NK-92 (cell line): ENCODE measurements around the gene LY6G6F.

Experiments used
- DNase-seq: peaks from one replicate; lab custom pipeline; 2025; ENCODE audit not compliant: unreplicated experiment; lab: John Stamatoyannopoulos, UW

Gene LY6G6F

GRCh38 chr6:31722173-31722572 is 15.5 kb downstream of the LY6G6F start:
- no peak for DNase-seq

- no peak for DNase-seq
These were observed 16.7 kb downstream of the LY6G6F start, which contains the start of gene MPIG6B for GRCh38 chr6:31723245-31723979. Gene MPIG6B (plus strand): TSS chr6:31723373. CDS start chr6:31723384, 11 bp downstream.

- no peak for DNase-seq
These were observed 17.5 kb downstream of the LY6G6F start for GRCh38 chr6:31723980-31724691.

DNA sequence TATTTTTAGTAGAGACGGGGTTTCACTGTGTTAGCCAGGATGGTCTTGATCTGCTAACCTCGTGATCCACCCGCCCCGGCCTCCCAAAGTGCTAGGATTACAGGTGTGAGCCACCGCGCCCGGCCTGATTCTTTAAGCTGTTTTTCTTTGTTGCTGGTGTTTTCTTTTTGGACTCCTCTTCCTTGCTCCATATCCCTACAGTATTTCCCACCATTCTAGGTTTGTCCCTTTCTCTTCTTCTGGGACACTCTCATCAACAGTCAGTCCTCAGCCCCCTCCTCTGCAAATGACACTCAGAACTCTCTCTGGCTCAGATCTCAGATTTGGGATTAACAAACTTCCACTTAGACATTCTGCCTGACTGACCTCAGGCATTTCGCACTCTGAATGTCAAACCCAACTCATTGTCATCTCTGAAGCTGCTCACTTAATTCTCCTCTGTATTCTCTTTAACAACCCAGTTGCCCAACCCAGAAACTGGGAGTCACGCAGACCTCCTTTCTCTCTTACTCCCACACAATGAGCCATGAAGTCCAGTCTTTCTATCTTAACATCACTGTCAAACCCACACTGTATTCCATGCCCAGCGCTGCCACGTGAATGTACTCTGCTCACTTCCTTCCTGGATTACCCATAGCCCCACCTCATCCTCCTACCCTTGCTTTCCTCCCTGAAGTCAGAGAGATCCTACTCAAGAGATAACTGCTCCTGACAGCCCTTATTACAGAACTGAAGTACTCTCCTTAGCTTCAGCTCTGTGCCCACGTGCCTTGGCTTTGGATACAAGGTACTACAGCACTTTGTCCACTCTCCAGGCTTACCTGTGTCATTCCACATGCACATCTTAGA is 19.1 kb downstream of the LY6G6F start:
- no peak for DNase-seq

DNA sequence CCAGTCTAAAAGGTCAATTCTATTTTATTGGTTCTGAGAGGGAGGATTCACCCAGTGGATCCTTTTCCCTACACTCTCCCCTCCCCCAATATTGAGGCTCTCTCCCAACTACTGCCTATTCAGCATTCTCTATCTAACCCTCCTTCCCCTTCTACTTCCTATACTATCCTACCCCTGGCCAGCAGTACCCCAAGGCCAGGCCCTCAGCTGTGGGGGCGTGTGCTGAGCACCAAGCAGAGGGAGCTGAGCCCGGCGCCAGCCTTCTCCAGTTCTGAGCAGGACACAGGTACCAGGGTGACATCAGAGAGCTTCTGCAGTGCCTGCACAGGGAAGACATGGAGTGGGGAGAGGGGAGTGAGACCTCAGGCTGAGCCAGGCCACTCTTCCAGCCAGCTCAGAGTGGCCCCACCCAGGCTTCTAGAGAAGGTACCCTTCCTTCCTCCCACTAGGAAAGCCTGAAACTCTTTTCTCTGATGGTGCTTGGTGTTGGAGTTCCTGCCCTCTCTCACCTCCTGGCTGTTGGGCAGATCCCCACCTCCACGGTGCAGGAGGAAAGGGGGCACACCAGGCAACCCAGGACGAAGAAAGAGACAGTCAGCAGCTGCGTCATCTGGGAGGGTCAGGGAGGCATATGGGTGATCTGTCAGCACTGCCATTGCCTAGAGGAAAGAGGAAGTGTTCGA is 20.5 kb downstream of the LY6G6F start:
- DNase-seq: no peak

GRCh38 chr6:31727717-31728671 is 21.3 kb downstream of the LY6G6F start:
- DNase-seq: no peak

DNA sequence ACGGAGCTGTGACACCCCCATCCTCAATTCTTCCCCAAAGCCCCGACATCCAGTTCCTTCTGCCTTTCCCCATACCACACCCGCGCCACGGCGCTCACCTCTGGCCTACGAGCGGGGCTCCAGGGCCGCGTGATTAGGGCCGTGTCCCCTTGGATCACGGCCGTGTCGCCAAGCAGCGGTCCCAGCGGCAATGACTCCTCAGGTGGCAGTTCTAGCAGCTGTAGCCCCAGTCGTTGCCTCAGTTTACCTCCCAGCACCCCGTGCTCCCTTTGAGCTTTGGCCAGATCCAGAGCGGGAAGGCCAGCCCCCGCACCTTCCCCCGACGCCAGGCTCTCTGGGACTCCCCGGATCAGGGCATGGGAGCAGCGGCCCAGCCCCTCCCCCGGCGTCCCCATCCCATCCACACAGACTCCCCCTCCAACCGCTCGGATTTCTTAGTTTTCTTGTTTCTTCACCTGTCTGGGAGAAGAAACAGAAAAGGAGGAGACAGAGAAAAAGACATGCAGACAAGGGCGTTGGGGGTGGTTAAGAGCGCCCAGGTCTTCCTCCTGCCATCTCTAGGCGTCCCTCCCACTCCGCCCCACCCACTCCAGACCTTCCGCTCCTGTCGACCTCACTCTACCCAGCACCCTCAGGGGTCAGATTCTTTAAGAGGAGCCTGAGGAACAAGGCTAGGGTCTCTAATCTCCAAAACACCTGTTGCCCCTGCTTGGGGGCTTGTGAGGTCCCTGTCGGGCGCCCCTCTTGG is 22.3 kb downstream of the LY6G6F start, which contains the start of gene DDAH2:
DDAH2 (minus strand) TSS at position 533 of the 748 bp plus-strand sequence; CDS start at position 395, 138 bp downstream.
- DNase-seq: no peak

- DNase-seq: no peak
These were observed 22.9 kb downstream of the LY6G6F start for GRCh38 chr6:31729515-31729978.

DNA sequence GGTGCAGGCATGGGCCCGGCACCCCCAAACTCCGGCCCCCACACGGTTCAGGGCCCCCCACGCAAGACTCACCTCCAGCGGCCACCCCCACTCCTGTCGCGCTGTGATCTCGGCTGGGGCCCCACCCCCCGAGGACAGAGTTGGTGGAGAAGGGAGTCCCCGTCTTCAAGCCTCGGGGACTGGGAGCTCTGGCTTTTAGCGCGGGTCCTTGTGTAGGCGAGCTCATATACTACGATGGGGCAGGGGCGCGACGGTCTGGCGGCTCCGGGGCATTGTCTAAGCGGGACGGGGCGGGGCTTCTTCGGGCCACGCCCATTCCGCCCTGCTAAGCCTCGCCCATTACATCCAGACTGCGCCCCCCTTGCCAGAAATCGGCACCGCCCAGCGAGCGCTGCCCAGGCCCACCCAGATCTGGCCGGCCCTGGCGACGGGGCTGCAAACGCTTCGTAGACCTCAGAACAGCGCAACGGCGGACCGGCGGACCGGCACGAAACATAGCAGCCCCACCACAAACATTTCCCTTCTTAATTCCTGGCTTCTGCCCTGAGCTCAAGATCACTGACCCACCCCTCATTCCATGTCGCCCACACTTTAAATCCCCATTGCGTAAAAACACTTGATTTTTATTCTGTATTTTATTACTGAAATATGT is 23.4 kb downstream of the LY6G6F start:
- DNase-seq: no peak

GRCh38 chr6:31730631-31731086 is 24.0 kb downstream of the LY6G6F start:
- DNase-seq: no peak

DNA sequence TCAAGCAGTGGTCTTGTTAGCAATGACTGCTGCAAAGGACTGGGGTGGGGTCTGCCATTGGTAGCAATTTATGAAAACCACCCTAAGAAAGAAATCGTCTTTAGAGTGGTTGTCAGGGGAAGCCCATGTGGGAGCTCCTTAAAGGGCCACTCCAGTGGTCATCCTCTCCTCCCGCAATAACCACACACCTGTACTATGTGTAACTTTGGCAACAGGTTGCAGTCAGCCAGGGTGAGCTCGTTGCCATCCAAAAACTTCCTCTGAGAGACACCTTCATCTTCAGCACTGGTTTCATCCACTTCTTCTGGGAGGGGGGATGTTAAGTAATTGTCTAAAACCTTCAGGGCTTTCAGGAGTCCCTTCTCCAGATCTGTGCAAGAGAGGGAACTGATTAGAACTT is 25.4 kb downstream of the LY6G6F start:
- no peak for DNase-seq

GRCh38 chr6:31733734-31734133 is 27.1 kb downstream of the LY6G6F start:
- no peak for DNase-seq

DNA sequence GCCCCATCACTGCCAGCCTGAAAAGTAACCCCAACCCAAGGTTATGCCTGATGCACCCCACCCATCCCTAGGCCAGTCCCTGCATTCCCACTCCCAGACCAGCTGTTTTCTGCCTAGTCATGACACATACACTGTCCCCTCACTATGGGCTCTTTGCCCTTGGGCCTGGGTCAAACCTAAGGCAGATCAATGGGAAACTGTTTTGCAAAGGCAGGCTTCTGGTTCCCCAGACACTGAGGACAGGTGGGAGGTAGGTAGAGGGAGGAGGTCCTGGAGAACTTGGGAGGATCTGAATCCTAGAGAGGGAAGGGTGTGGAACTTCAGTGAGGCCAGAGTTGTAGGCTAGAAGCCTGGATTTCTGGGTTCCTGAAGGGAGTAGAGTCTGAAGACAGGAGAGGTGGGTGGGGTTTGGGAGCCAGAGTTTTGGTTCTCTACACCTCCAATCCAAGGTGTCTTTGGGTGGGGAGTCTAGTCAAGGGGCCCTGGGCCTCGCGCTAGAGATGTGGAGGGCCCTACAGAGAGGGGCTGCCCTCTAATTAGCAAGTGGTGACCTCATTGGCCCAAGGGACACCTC is 27.7 kb downstream of the LY6G6F start:
- no peak for DNase-seq

DNA sequence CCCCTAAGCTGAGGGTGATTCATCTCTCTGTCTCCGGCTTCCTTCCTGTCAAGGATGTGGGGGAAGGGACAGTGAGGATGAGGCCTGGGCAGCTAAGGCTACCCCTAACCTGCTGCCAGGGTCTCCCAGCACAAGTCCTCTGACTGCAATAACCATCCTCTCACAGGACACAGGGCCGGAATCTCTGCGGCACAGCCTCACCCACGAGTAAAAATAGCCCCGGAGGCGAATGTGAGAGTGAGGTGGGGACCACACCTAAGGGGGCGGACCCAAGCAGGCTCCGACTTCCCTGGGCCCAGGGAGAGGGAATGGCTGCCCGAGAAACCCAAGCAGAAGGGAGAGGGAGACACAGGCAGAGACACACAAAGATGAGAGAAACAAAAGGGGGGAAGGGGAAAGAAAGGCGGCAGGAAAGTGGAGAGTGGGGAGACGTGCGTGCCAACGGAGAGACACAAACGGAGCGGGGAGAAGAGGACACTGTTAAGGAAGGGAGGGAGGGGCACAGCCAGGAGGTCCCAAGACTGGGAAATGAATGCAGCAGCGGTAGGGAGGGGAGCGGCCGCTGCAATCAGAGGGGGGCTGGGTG is 28.2 kb downstream of the LY6G6F start:
- no peak for DNase-seq

DNA sequence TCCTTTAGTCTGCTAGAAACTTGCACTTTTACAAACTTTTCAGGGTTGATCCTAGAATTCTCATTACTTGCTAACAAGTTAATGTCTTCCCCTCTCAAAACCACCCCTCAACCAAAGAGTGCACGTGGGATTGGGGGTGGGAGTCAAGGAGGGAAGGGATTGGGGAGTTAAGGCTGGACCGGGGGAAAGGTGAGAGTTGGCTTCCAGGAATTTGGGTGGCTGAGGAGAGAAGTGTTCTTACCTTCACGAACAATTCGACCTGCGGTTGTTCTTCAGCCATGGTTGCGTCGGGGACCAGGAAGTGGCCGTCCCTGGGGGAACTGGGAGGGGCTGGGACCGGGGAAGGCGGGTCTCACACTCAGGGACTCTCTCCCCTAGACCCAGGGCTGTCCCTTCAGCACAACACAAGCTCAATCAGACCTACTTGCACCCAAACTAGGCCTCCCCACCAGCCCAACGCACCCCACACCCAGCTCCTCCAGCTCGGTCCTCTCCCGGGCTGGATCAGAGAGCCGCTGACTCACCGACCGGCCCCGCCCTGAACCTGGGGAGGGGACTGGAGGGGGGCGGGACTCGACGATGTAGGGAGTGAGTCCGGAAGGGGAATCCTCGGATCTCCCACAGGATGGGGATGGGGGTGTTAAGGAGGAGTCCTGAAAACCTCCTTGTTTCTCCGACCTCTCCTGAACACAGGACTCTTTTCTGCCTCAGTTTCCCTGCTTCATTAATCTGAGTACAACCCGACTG is 29.5 kb downstream of the LY6G6F start, which contains the start of gene CLIC1:
CLIC1 (minus strand) TSS at position 510 of the 747 bp plus-strand sequence; CDS start at position 280, 230 bp downstream.
- DNase-seq: no peak

GRCh38 chr6:31736768-31737314 is 30.2 kb downstream of the LY6G6F start:
- DNase-seq: no peak
